Vagina (tissue), 2 donors: ENCODE results near the gene PTGES3L. TPM values are rescaled to one million over a fixed set of nuclear protein-coding genes. Genes with fewer than 3 reads are reported as not detected.

Experiments
- DNase-seq, 2 donors: peaks; one replicate each; pipeline ENCODE4 v3.0.0-alpha.2; 2017; ENCODE audit errors: extremely low spot score in 2 of 2
- H3K27ac ChIP-seq: fragments of 200-600 bp; sonication (generic); one replicate; pipeline ENCODE4 v1.5.1; 2019
- H3K27me3 ChIP-seq: fragments of 200-600 bp; sonication (generic); one replicate; pipeline ENCODE4 v1.5.1; 2019
- H3K36me3 ChIP-seq, 2 donors: fragments of 200-600 bp; sonication (generic); one replicate each; pipeline ENCODE4 v1.5.1; 2017 to 2019
- H3K4me1 ChIP-seq: fragments of 200-600 bp; sonication (generic); one replicate; pipeline ENCODE4 v1.5.1; 2019
- H3K4me3 ChIP-seq, 2 donors: fragments of 200-600 bp; sonication (generic); 1 replicate in 1 of 2; 2 replicates in 1 of 2; pipeline ENCODE4 v1.5.1; 2016 to 2019
- H3K9me3 ChIP-seq: fragments of 200-600 bp; sonication (generic); one replicate; pipeline ENCODE4 v1.5.1; 2019
- POLR2A ChIP-seq, 2 donors: fragments of 450-650 bp; IDR thresholded peaks; one replicate each; pipeline ENCODE4 v1.6.1; 2017; ENCODE audit warnings: antibody characterized with exemption in 2 of 2, mild to moderate bottlenecking in 2 of 2, moderate library complexity in 2 of 2
- POLR2AphosphoS5 ChIP-seq, 2 donors: sonication (generic); formaldehyde crosslinking; IDR thresholded peaks; one replicate each; pipeline ENCODE4 v1.9.0; 2017; ENCODE audit warnings: antibody characterized with exemption in 2 of 2, mild to moderate bottlenecking in 2 of 2, low read depth in 1 of 2; ENCODE audit not compliant: insufficient read depth in 1 of 2
- intact Hi-C: fragments of 100-400 bp; cut with DNase I; formaldehyde crosslinking; loops from one replicate; pipeline ENCODE4 v1.15.1; 2023
- total RNA-seq: library from RNA; depleted of rRNA; stranded (reverse); fragments of >200 nt; gene quantifications from one replicate; pipeline ENCODE4 v1.2.3, GENCODE V29; 2016
- TF ChIP-seq, protein P1 (sequence below), 3 experiments: fragments of 450-650 bp in 2 of 3; fragments of 200-600 bp in 1 of 3; sonication (generic) in 1 of 3; IDR thresholded peaks; one replicate each; pipeline ENCODE4 v1.5.1; 2017 to 2019; ENCODE audit warnings: antibody characterized with exemption in 3 of 3, mild to moderate bottlenecking in 2 of 3, moderate library complexity in 2 of 3

The PTGES3L gene
- total RNA-seq, 1 donor from 2014 or later: 1.5 TPM

DNA sequence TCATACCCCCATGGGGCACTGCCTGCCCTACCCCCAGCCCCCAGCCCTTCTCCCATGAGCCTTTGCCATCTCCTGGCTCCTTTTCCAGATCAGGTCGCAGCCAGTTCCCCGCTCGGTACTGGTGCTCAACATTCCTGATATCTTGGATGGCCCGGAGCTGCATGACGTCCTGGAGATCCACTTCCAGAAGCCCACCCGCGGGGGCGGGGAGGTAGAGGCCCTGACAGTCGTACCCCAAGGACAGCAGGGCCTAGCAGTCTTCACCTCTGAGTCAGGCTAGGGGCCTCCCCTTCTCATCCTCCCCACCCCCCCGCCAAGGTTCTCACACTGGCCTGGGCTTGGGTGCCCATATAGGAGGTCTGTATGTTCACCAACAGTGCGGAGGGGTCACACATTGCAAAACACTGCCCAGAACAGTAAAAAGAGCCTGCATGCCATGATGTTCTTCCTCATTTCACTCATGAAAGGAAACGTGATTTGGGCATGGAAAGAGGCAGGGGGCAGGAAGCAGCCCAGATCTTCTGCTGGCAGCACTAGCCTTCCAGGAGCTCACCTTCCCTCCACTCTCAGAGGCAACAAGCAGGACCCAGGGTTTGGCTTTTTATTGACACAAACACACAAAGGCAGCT is 34.3 kb upstream of the PTGES3L start:
- H3K36me3 ChIP-seq: peaks cover 0 to 37% of the 10 kb centered on the region in 2 donors
- H3K4me1 ChIP-seq: peaks cover 74% of the 10 kb centered on the region
- no peaks in the 10 kb centered on the region for H3K9me3 ChIP-seq
- intact Hi-C loops: no loop called here
- no peak overlapping the region for H3K4me3 ChIP-seq
- no peaks in the 10 kb centered on the region for H3K27me3 ChIP-seq
- DNase-seq: no peak
- peak overlapping the region; percentile 25 for H3K27ac ChIP-seq
- no peak for TF ChIP-seq POLR2AphosphoS5 (IDR thresholded peaks at IDR 0.05; ENCODE audit: insufficient read depth in 1 of 2, low read depth in 1 of 2)
- TF ChIP-seq, protein P1, sequence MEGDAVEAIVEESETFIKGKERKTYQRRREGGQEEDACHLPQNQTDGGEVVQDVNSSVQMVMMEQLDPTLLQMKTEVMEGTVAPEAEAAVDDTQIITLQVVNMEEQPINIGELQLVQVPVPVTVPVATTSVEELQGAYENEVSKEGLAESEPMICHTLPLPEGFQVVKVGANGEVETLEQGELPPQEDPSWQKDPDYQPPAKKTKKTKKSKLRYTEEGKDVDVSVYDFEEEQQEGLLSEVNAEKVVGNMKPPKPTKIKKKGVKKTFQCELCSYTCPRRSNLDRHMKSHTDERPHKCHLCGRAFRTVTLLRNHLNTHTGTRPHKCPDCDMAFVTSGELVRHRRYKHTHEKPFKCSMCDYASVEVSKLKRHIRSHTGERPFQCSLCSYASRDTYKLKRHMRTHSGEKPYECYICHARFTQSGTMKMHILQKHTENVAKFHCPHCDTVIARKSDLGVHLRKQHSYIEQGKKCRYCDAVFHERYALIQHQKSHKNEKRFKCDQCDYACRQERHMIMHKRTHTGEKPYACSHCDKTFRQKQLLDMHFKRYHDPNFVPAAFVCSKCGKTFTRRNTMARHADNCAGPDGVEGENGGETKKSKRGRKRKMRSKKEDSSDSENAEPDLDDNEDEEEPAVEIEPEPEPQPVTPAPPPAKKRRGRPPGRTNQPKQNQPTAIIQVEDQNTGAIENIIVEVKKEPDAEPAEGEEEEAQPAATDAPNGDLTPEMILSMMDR (IDR thresholded peaks at IDR 0.05): no peak
- no peak for TF ChIP-seq POLR2A (IDR thresholded peaks at IDR 0.05)

DNA sequence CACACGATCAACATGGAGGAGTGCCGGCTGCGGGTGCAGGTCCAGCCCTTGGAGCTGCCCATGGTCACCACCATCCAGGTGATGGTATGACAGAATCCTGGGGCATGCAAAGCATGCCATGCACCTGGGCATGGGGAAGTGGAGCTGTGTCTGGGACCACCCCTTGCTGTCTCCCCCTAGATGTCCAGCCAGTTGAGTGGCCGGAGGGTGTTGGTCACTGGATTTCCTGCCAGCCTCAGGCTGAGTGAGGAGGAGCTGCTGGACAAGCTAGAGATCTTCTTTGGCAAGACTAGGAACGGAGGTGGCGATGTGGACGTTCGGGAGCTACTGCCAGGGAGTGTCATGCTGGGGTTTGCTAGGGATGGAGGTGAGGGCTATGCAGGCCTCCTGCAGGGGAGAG is 33.4 kb upstream of the PTGES3L start:
- Histone ChIP-seq H3K4me1 (peaks cover 74% of the 10 kb centered on the region), H3K9me3 (no peaks in the 10 kb centered on the region), H3K27me3 (no peaks in the 10 kb centered on the region), H3K36me3 (peaks cover 0 to 35% of the 10 kb centered on the region in 2 donors), H3K27ac (peak overlapping the region; percentile 25), H3K4me3 (no peak overlapping the region)
- intact Hi-C loops: no loop called here
- DNase-seq: no peak
- TF ChIP-seq POLR2A (IDR thresholded peaks at IDR 0.05): no peak
- TF ChIP-seq, protein P1 (IDR thresholded peaks at IDR 0.05): no peak
- no peak for TF ChIP-seq POLR2AphosphoS5 (IDR thresholded peaks at IDR 0.05; ENCODE audit: insufficient read depth in 1 of 2, low read depth in 1 of 2)

DNA sequence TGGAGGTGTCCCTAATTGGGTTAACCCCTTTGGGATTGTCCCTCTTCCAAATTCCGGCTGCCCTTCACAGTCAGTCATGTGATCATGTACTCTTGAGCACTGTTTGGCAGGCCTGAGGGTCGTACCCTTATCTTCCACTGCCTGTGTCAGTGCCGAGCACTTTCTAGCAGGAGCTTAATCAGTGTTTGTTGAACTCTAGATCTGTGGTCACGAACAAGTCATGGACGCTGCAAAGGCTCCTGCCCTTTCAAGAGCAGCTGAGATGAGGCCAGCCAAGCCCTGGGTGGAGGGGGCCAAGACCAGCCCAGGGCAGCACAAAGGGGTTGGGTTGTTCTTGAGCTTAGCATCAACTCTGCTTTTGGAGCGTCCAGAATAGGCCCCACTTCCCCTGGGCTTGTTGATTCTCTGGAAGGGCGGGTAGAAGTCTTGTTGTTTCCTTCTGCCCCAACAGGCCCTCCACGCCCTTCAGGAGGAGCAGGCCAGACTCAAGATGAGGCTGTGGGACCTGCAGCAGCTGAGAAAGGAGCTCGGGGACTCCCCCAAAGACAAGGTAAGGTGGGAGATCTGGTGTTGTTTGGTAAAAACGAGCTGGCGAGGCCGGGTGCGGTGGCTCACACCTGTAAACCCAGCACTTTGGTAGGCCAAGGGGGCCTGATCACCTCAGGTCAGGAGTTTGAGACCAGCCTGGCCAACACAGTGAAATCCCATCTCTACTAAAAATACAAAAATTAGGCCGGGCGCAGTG is 32.0 kb upstream of the PTGES3L start:
- Histone ChIP-seq H3K27ac (peak overlapping the region; percentile 25), H3K4me1 (peaks cover 81% of the 10 kb centered on the region), H3K4me3 (no peak overlapping the region), H3K9me3 (no peaks in the 10 kb centered on the region), H3K36me3 (peaks cover 0 to 26% of the 10 kb centered on the region in 2 donors), H3K27me3 (no peaks in the 10 kb centered on the region)
- no peak for TF ChIP-seq POLR2AphosphoS5 (IDR thresholded peaks at IDR 0.05; ENCODE audit: insufficient read depth in 1 of 2, low read depth in 1 of 2)
- no peak for TF ChIP-seq POLR2A (IDR thresholded peaks at IDR 0.05)
- TF ChIP-seq, protein P1 (IDR thresholded peaks at IDR 0.05): no peak
- intact Hi-C loops: no loop called here
- no peak for DNase-seq

DNA sequence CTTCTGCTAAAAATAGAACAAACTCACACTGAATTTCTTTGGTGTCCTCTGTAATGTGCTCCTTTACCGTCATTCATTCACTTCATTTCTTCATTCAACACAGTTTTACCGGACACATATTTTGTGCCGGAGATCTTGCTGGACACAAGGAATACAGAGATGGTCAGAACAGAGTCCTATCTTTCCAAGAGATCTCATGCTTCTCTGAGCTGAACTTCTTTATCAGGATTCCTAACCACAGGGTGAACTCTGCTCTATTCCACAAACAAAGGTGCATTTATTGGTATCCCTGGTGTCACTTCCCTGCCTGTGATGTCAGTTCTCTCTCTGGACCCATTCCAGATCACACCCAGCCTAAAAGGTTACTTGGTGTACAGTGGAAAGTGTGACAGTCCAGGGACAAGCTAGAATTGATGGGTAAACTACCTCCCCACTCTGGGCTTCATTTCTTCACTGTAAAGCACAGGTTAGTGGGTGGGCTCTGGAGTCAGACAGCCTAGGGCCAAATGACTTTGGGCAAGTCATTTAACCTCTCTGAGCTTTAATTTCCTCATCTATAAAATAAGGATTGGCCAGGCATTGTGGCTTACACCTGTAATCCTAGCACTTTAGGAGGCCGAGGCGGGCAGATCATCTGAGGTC is 30.9 kb upstream of the PTGES3L start:
- DNase-seq: no peak
- intact Hi-C loops: no loop called here
- Histone ChIP-seq H3K4me1 (peaks cover 82% of the 10 kb centered on the region), H3K36me3 (peaks cover 0 to 16% of the 10 kb centered on the region in 2 donors), H3K9me3 (no peaks in the 10 kb centered on the region), H3K27ac (no peak overlapping the region), H3K27me3 (no peaks in the 10 kb centered on the region), H3K4me3 (no peak overlapping the region)
- TF ChIP-seq, protein P1 (IDR thresholded peaks at IDR 0.05): no peak
- no peak for TF ChIP-seq POLR2A (IDR thresholded peaks at IDR 0.05)
- TF ChIP-seq POLR2AphosphoS5 (IDR thresholded peaks at IDR 0.05; ENCODE audit: insufficient read depth in 1 of 2, low read depth in 1 of 2): no peak
